B cell (primary cell): ENCODE results near the gene MLXIP. TPM values are rescaled to one million over a fixed set of nuclear protein-coding genes. Genes with fewer than 3 reads are reported as not detected.

ENCODE experiments used
- ATAC-seq: fragments of 200-7000 bp; cut with Tn5 transposase; one replicate; pipeline ENCODE4 v1.10.0; 2021; ENCODE audit warnings: low read depth, mild to moderate bottlenecking, moderate number of reproducible peaks, moderate library complexity
- CTCF ChIA-PET: fragments of 350-600 bp; sonication (Branson Sonifier 250); formaldehyde crosslinking; loops from one replicate; lab custom pipeline; 2021; ENCODE audit warnings: antibody characterized with exemption, inconsistent platforms; lab: Charles Lee
- POLR2A ChIA-PET: fragments of 350-600 bp; sonication (Branson Sonifier 250); formaldehyde crosslinking; loops from one replicate; lab custom pipeline; 2021; ENCODE audit warnings: antibody characterized with exemption; lab: Charles Lee
- DNase-seq: peaks from one replicate; pipeline ENCODE4 v3.0.0; 2013
- H2AFZ ChIP-seq: 2 replicates; pipeline ENCODE4 v1.6.1; 2012; ENCODE audit warnings: mild to moderate bottlenecking, low read depth, low read length; ENCODE audit not compliant: insufficient read depth, poor library complexity, severe bottlenecking
- H3K27ac ChIP-seq, 2 donors: 1 replicate in 1 of 2; 2 replicates in 1 of 2; pipeline ENCODE4 v1.5.1; 2012 to 2013; ENCODE audit warnings: low read length in 2 of 2, mild to moderate bottlenecking in 2 of 2, moderate library complexity in 1 of 2
- H3K27me3 ChIP-seq, 4 experiments: fragments of 200-600 bp in 1 of 4; sonication (generic) in 1 of 4; replicated peaks in 1 of 4; 1 replicate in 2 of 4; 2 replicates in 2 of 4; pipeline versions ENCODE4 v1.6.1 to v1.7.0; 2013 to 2016; ENCODE audit warnings: low read length in 3 of 4, mild to moderate bottlenecking in 2 of 4, mixed read lengths in 1 of 4, moderate library complexity in 1 of 4; ENCODE audit not compliant: insufficient read depth in 4 of 4, control insufficient read depth in 3 of 4; ENCODE audit errors: control extremely low read depth in 1 of 4
- H3K36me3 ChIP-seq, 2 experiments: replicated peaks in 1 of 2; 1 replicate in 1 of 2; 2 replicates in 1 of 2; pipeline versions ENCODE4 v1.6.1 to v1.7.1; 2013; ENCODE audit warnings: low read length in 1 of 2; ENCODE audit not compliant: insufficient read depth in 2 of 2, control insufficient read depth in 1 of 2; ENCODE audit errors: control extremely low read depth in 1 of 2, extremely low read depth in 1 of 2
- H3K4me1 ChIP-seq, 2 donors: fragments of 200-600 bp in 1 of 2; sonication (generic) in 1 of 2; 1 replicate in 1 of 2; 2 replicates in 1 of 2; pipeline versions ENCODE4 v1.5.1 to v1.6.1; 2013 to 2017; ENCODE audit warnings: low read length in 2 of 2; ENCODE audit not compliant: control insufficient read depth in 2 of 2, insufficient read depth in 2 of 2
- H3K4me2 ChIP-seq: replicated peaks from 2 replicates; pipeline ENCODE3; 2012; ENCODE audit warnings: mild to moderate bottlenecking, low read depth, low read length; ENCODE audit not compliant: poor library complexity, severe bottlenecking
- H3K4me3 ChIP-seq, 5 experiments: fragments of 200-600 bp in 1 of 5; sonication (generic) in 1 of 5; 1 replicate in 3 of 5; 2 replicates in 2 of 5; pipeline versions ENCODE4 v1.5.1 to v1.7.0; 2011 to 2016; ENCODE audit warnings: low read length in 4 of 5, mild to moderate bottlenecking in 4 of 5, low read depth in 2 of 5, control low read depth in 1 of 5, moderate library complexity in 1 of 5; ENCODE audit not compliant: insufficient read depth in 1 of 5; ENCODE audit errors: control extremely low read depth in 1 of 5, extremely low read depth in 1 of 5
- H3K79me2 ChIP-seq: fragments of 200-600 bp; sonication (generic); one replicate; pipeline ENCODE4 v1.6.0; 2016; ENCODE audit warnings: low read length; ENCODE audit not compliant: control insufficient read depth, insufficient read depth
- H3K9ac ChIP-seq: fragments of 200-600 bp; sonication (generic); 2 replicates; pipeline ENCODE4 v1.6.1; 2017; ENCODE audit warnings: mild to moderate bottlenecking, low read length, moderate library complexity
- H3K9me3 ChIP-seq, 3 donors: one replicate each; pipeline versions ENCODE4 v1.6.1 to v1.7.1; 2013; ENCODE audit warnings: low read length in 2 of 3; ENCODE audit not compliant: control insufficient read depth in 2 of 3, insufficient read depth in 1 of 3; ENCODE audit errors: control extremely low read depth in 1 of 3
- H4K20me1 ChIP-seq: 2 replicates; pipeline ENCODE4 v1.6.0; 2012; ENCODE audit warnings: mild to moderate bottlenecking, low read length; ENCODE audit not compliant: insufficient read depth, control insufficient read depth, poor library complexity, severe bottlenecking
- H3K27ac Mint-ChIP-seq: one replicate; pipeline ENCODE4 v1.8.0; 2021; ENCODE audit warnings: mixed read lengths
- H3K27me3 Mint-ChIP-seq: one replicate; pipeline ENCODE4 v1.8.0; 2021; ENCODE audit warnings: mixed read lengths
- H3K4me1 Mint-ChIP-seq: one replicate; pipeline ENCODE4 v1.8.0; 2021; ENCODE audit warnings: mixed read lengths
- H3K4me3 Mint-ChIP-seq: one replicate; pipeline ENCODE4 v1.8.0; 2021; ENCODE audit warnings: mixed read lengths
- H3K9me3 Mint-ChIP-seq: one replicate; pipeline ENCODE4 v1.8.0; 2022; ENCODE audit warnings: mixed read lengths; ENCODE audit not compliant: insufficient read depth
- CTCF ChIP-seq: fragments of 200-600 bp; IDR thresholded peaks from one replicate; pipeline ENCODE4 v1.8.0; 2022; ENCODE audit warnings: antibody characterized with exemption, mild to moderate bottlenecking
- WGBS: methylation state at CpG from one replicate; pipeline ENCODE4 v1.1.5; 2013; ENCODE audit warnings: missing lambda C conversion rate; ENCODE audit not compliant: insufficient coverage; 5-methylcytosine and 5-hydroxymethylcytosine counted together
- intact Hi-C: fragments of 100-400 bp; cut with micrococcal nuclease; formaldehyde crosslinking; loops from one replicate; pipeline ENCODE4 v1.10.0; 2022
- polyA plus RNA-seq: library from polyadenylated mRNA; depleted of rRNA; stranded (reverse); fragments of >200 nt; gene quantifications from 2 replicates; pipeline ENCODE4 v1.2.3, GENCODE V29; 2012
- total RNA-seq, 2 donors: library from RNA; stranded (reverse); fragments of 120-200 nt in 1 of 2; gene quantifications; 1 replicate in 1 of 2; 2 replicates in 1 of 2; pipeline versions ENCODE4 v1.2.3 to v1.2.4, GENCODE V29; 2013 to 2022

The MLXIP gene
- total and polyA plus RNA-seq, 2 donors (not counting 1 experiment from before 2014, with no cell fraction given) = 28.1 to 91.2 TPM

GRCh38 chr12:122036153-122036552, 42.4 kb upstream of the MLXIP start:
- no peak overlapping the region for H2AFZ ChIP-seq
- POLR2A ChIA-PET = no interaction called here
- peaks cover 19% of the 10 kb centered on the region for H3K4me1 Mint-ChIP-seq

More at GRCh38 chr12:122036153-122036552, 42.4 kb upstream of the MLXIP start:
- Histone ChIP-seq H3K4me3 (no peak overlapping the region), H3K4me2 (no peak overlapping the region), H3K4me1 (peaks cover 10 to 21% of the 10 kb centered on the region in 2 donors), H3K36me3 (peaks cover 1 to 58% of the 10 kb centered on the region in 2 experiments), H3K9me3 (no peaks in the 10 kb centered on the region), H4K20me1 (peaks cover 80% of the 10 kb centered on the region), H3K79me2 (peaks cover 75% of the 10 kb centered on the region), H3K27ac (no peak overlapping the region), H3K9ac (no peak overlapping the region), H3K27me3 (no peaks in the 10 kb centered on the region)
- intact Hi-C loops = no loop called here
- no peak for TF ChIP-seq CTCF
- Mint-ChIP-seq H3K27me3 (no peaks in the 10 kb centered on the region), H3K27ac (no peak overlapping the region), H3K4me3 (no peak overlapping the region), H3K9me3 (no peaks in the 10 kb centered on the region)
- DNase-seq = no peak
- ATAC-seq = no peak
- WGBS = 89% methylated on average over 4 of the region's 6 CpGs
- CTCF ChIA-PET = interaction anchor here (0.6 to 1.1 kb wide), 2 partner anchors 42 to 87 kb away, joined by 3 to 4 read pairs; partner anchors contain the start of gene MLXIP
